Astrocyte of the spinal cord (primary cell): ENCODE results near the gene XIRP2.
A peak's percentile ranks its signal among the peaks of the same experiment; 100 is the strongest.

Experiments
- DNase-seq: peaks from one replicate; pipeline ENCODE4 v3.0.0; 2011; ENCODE audit warnings: low read depth, low spot score
- H3K4me3 ChIP-seq: 2 replicates; pipeline ENCODE4 v1.5.1; 2011; ENCODE audit warnings: low read depth, mild to moderate bottlenecking, low read length, moderate library complexity
- in situ Hi-C: cut with HindIII; loops from 2 replicates; pipeline ENCODE4 v1.10.0; 2017; ENCODE audit warnings: low sequenced_read_pairs
- TF ChIP-seq, protein P1 (sequence below): IDR thresholded peaks from 2 replicates; pipeline ENCODE4 v1.5.1; 2012; ENCODE audit warnings: low read depth, mild to moderate bottlenecking, low read length, inconsistent platforms

XIRP2 gene

DNA sequence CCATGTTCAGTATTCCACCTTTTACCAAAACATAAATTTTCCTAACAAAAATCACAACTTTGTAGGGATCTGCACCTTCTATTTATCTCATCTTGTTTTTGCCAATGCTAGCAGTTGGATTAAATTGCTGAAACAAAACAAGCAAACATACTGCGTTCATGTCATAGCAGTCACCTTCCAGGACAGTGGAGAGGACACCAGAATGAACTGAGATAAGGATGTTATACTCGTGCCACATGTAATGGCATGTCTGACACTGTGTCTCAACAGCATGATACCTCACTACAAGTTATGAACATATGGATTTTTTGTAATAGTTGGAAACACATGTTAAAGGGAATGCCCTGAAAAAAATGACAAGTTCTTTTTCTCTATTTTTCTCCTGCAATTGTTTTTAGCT lies 245.3 kb downstream of the XIRP2 start:
- no peak for DNase-seq
- TF ChIP-seq, protein P1, sequence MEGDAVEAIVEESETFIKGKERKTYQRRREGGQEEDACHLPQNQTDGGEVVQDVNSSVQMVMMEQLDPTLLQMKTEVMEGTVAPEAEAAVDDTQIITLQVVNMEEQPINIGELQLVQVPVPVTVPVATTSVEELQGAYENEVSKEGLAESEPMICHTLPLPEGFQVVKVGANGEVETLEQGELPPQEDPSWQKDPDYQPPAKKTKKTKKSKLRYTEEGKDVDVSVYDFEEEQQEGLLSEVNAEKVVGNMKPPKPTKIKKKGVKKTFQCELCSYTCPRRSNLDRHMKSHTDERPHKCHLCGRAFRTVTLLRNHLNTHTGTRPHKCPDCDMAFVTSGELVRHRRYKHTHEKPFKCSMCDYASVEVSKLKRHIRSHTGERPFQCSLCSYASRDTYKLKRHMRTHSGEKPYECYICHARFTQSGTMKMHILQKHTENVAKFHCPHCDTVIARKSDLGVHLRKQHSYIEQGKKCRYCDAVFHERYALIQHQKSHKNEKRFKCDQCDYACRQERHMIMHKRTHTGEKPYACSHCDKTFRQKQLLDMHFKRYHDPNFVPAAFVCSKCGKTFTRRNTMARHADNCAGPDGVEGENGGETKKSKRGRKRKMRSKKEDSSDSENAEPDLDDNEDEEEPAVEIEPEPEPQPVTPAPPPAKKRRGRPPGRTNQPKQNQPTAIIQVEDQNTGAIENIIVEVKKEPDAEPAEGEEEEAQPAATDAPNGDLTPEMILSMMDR = no peak
- H3K4me3 ChIP-seq = no peak overlapping the region
- in situ Hi-C loops = no loop called here

DNA sequence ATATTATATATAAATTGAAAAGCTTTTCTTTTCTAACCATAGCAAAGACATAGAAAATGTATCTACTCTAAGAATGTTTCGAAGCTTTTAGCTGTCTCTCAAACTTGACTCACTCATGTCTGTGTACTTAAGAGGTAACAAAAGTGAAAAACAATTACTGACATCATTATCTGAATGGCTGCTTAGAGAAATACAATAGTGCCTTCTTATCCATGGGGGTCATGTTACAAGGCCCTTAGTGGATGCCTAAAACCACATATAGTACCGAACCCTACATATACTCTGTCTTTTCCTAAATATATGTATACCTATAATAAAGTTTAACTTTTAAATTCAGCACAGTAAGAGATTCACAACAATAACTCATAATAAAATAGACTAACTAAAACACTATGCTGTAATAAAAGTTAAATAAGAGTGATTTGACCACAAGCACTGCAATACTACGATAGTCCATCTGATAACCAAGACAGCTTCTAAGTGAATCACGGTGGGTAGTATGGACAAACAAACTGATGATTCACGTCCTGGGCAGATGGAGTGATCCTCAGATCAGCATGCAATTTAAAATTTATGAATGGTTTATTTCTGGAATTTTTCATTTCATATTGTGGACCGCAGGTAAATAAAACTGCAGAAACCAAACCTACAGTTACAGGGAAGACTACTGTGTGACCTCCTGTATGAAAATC lies 246.2 kb downstream of the XIRP2 start:
- peak; percentile 75 for DNase-seq
- in situ Hi-C loops = no loop called here
- H3K4me3 ChIP-seq = no peak overlapping the region
- TF ChIP-seq, protein P1 = no peak

DNA sequence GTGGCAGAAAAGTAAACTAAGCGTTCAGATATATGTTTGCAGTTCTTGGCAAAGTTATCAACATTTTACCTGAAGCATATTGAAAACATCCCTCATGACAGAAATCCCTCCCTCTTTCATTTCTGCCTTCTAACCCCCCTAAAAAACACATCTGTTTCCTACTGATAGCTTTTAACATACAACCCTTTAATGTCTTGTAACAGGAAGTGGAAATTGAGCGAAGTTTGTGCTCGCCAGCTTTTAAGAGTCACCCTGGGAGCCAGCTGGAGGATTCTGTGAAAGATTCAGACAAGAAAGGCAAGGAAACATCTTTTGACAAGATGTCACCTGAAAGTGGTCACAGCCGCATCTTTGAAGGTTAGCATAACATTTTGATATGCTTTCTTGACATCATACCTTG lies 247.4 kb downstream of the XIRP2 start:
- in situ Hi-C loops = no loop called here
- DNase-seq = no peak
- H3K4me3 ChIP-seq = no peak overlapping the region
- TF ChIP-seq, protein P1 = no peak

DNA sequence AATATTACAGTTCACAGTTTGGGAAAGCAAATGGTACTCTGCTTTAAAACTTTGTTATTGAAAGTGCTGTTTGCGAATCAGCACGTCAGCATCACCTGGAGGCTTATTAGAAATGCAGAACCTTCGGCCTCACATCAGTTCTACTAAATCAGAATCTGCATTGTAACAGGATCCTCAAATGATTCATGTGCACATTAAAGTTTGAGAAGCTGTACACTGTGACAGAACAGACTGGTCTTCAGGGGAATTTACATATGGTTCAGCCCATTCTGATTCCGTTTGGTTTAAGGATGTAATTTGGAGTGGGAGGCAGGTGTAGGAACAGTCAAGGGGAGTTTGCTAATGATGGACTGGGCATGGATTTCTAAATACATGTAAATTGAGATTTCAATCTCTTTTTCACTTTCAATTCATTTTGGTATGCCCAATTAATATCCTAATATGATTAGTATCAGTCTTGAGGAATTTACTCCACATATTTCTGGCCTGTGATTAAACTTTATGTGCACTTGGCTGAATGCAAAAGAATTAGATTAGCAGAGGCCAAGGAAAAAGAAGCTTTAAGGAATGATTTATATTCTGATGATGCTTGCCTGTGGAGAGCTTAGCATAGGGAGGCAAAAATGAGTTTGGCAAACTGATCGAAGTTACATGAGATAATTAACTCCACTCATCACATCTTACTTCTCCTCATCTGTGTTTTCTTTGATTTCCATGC lies 248.8 kb downstream of the XIRP2 start:
- DNase-seq = no peak
- H3K4me3 ChIP-seq = no peak overlapping the region
- in situ Hi-C loops = no loop called here
- TF ChIP-seq, protein P1 = no peak

DNA sequence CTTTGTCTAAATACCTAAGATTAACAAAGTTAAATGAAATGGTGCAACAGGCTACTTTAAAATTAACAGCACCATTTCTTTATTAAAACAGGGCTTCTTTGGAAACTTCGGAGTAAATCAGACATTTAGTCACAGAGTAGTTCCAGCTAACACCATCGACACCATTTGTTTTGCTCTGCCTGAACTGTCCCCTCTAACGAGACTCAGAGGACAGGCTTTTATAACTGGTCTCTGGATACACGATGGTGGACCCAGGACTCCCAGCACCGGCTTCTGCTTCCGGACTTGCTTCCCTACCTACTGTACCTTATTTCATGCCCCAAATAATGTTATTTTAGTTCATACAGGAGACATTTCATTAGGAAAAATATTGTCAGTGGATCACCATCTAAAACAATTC lies 252.1 kb downstream of the XIRP2 start:
- in situ Hi-C loops = no loop called here
- DNase-seq = no peak
- TF ChIP-seq, protein P1 = no peak
- H3K4me3 ChIP-seq = no peak overlapping the region

DNA sequence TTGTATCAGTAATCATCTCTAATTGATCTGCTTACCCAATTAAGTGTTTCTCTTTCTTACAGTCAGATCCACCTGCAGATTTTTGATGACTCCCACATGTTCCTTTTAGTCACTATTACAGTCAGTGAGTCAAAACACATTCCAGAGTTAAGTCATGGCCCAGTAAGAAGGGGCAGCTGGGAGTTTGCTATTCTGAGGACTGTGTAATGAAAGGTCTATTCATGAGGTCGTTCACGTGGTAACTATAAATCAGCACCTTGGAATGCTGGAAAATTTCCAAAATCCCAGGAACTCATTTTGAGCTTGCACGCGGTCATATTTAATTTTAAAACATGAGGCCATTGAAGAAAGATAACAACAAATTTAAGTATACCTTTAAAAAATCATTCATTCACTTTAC lies 252.5 kb downstream of the XIRP2 start:
- in situ Hi-C loops = no loop called here
- peak; percentile 97 for DNase-seq
- TF ChIP-seq, protein P1 = no peak
- no peak overlapping the region for H3K4me3 ChIP-seq
